ENCODE measurements around the gene IGLL5. TPM values are rescaled to one million over a fixed set of nuclear protein-coding genes. Genes with fewer than 3 reads are reported as not detected.

Gene IGLL5
- total and polyA plus RNA-seq, 2 of the 13 experiments (the other 11 are each of a cell fraction or from before 2014, with no cell fraction given), result not detected

DNA sequence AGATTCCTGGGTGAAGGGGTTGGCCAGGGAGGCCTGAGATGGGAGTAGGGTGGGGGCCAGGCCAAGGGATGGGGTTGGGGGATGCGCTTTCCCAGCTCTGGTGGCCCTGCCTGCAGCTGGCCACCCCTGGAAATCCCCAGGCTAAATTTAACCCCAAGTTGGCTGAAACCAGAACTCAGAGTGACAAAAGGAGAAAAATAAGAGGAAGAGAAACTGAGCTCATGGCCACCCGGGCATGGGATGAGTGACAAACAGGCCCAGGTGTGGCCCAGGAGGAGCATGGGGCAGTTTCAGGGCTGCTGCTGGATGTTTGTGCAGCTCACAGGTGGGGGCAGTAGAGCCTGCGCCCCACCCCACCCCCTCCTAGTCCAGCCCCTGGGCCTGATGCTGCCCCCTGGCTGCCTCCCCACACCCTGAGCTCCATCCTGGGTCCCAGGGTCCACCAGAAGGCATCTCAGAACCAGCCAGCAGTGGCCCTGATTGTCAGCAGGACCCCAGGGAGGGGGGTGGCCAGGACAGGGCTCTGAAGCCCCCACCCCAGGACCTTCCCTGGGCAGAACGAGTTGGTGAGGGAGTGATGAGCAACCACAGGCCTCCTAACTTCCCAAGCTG, 48.0 kb downstream of the IGLL5 start:
- intact Hi-C loops (cut with micrococcal nuclease; ENCODE audit: unreplicated experiment), result no loop called here
- 50% methylated on average over 2 of the region's 4 CpGs for WGBS (ENCODE audit: low lambda C conversion rate)
- Histone ChIP-seq H3K4me1 (ENCODE audit: insufficient read depth, low read length) (peaks cover 17% of the 10 kb centered on the region), H3K36me3 (replicated peaks in 1 of 2; ENCODE audit: control insufficient read depth in 1 of 2, insufficient read depth in 2 of 2, low read length in 2 of 2) (no peaks in the 10 kb centered on the region), H3K27ac (ENCODE audit: extremely low read length, insufficient read depth, low read length) (no peak overlapping the region), H3K4me2 (ENCODE audit: low read depth, low read length) (no peak overlapping the region), H3K79me2 (ENCODE audit: insufficient read depth, low read length) (no peaks in the 10 kb centered on the region), H3K4me3 (replicated peaks in 1 of 3; ENCODE audit: insufficient read depth in 1 of 3, low read depth in 2 of 3, low read length in 3 of 3) (no peak overlapping the region), H4K20me1 (ENCODE audit: insufficient read depth, low read length) (no peaks in the 10 kb centered on the region), H3K9me3 (ENCODE audit: low read length) (no peaks in the 10 kb centered on the region), H2AFZ (ENCODE audit: low read length) (no peak overlapping the region), H3K9ac (ENCODE audit: insufficient read depth, low read depth, low read length) (no peak overlapping the region), H3K27me3 (ENCODE audit: control insufficient read depth in 1 of 2, insufficient read depth in 2 of 2, low read length in 2 of 2) (peaks cover 1 to 33% of the 10 kb centered on the region in 2 experiments; a peak in 3 of 5 replicates)
- no peak for FAIRE-seq
- POLR2A ChIA-PET, result no interaction called here
- no peak for DNase-seq (ENCODE audit: low spot score)
- no peak for ATAC-seq
- in situ Hi-C loops (cut with HindIII; ENCODE audit: extremely low pct_ligation_motif_present, low pct_unique_long_range_greater_than_20kb), result no loop called here
- CTCF ChIA-PET (ENCODE audit: low intra/inter-chr PET ratio, low total read pairs), result no interaction called here
- TF ChIP-seq, protein P1, sequence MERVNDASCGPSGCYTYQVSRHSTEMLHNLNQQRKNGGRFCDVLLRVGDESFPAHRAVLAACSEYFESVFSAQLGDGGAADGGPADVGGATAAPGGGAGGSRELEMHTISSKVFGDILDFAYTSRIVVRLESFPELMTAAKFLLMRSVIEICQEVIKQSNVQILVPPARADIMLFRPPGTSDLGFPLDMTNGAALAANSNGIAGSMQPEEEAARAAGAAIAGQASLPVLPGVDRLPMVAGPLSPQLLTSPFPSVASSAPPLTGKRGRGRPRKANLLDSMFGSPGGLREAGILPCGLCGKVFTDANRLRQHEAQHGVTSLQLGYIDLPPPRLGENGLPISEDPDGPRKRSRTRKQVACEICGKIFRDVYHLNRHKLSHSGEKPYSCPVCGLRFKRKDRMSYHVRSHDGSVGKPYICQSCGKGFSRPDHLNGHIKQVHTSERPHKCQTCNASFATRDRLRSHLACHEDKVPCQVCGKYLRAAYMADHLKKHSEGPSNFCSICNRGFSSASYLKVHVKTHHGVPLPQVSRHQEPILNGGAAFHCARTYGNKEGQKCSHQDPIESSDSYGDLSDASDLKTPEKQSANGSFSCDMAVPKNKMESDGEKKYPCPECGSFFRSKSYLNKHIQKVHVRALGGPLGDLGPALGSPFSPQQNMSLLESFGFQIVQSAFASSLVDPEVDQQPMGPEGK (CRISPR knock-in tag; IDR thresholded peaks at IDR 0.05), result peak; percentile 33; the same call in 1 of the 2 replicates
- TF ChIP-seq HOXA3 (CRISPR knock-in tag; IDR thresholded peaks at IDR 0.05), result no peak
- BruUV-seq (replicated peaks), result no TSS peak

- no peak overlapping the region for H3K9ac ChIP-seq (ENCODE audit: insufficient read depth, low read depth, low read length)
- H3K79me2 ChIP-seq (ENCODE audit: insufficient read depth, low read length), result no peaks in the 10 kb centered on the region
- peaks cover 19% of the 10 kb centered on the region for H3K4me1 ChIP-seq (ENCODE audit: insufficient read depth, low read length)
- no peaks in the 10 kb centered on the region for H3K36me3 ChIP-seq (replicated peaks in 1 of 2; ENCODE audit: control insufficient read depth in 1 of 2, insufficient read depth in 2 of 2, low read length in 2 of 2)
- H4K20me1 ChIP-seq (ENCODE audit: insufficient read depth, low read length), result no peaks in the 10 kb centered on the region
- FAIRE-seq (no peak), DNase-seq (ENCODE audit: low spot score) (no peak), ATAC-seq (no peak)
- H3K4me2 ChIP-seq (ENCODE audit: low read depth, low read length), result no peak overlapping the region
- intact Hi-C loops (cut with micrococcal nuclease; ENCODE audit: unreplicated experiment), result no loop called here
- H2AFZ ChIP-seq (ENCODE audit: low read length), result no peak overlapping the region
- peaks cover 3 to 27% of the 10 kb centered on the region in 2 experiments; a peak in 4 of 5 replicates for H3K27me3 ChIP-seq (ENCODE audit: control insufficient read depth in 1 of 2, insufficient read depth in 2 of 2, low read length in 2 of 2)
- TF ChIP-seq CEBPB (IDR thresholded peaks at IDR 0.05; ENCODE audit: borderline replicate concordance, low read depth, low read length) (0 out of 2 replicates have a peak, but pooled peaks have one; percentile 0), GABPA (IDR thresholded peaks at IDR 0.05; ENCODE audit: low read depth, low read length) (no peak), GABPA (CRISPR knock-in tag; IDR thresholded peaks at IDR 0.05; ENCODE audit: low read depth) (no peak)
- WGBS (ENCODE audit: low lambda C conversion rate), result 45% methylated on average over 15 of the region's 15 CpGs
- ChIA-PET CTCF (ENCODE audit: low intra/inter-chr PET ratio, low total read pairs) (no interaction called here), POLR2A (no interaction called here)
- in situ Hi-C loops (cut with HindIII; ENCODE audit: extremely low pct_ligation_motif_present, low pct_unique_long_range_greater_than_20kb), result no loop called here
- BruUV-seq (replicated peaks), result no TSS peak
- no peaks in the 10 kb centered on the region for H3K9me3 ChIP-seq (ENCODE audit: low read length)
- no peak overlapping the region for H3K4me3 ChIP-seq (replicated peaks in 1 of 3; ENCODE audit: insufficient read depth in 1 of 3, low read depth in 2 of 3, low read length in 3 of 3)
- no peak overlapping the region for H3K27ac ChIP-seq (ENCODE audit: extremely low read length, insufficient read depth, low read length)
Observed at GRCh38 chr22:22936180-22936914, 48.7 kb downstream of the IGLL5 start.
